Body of pancreas (tissue), 4 donors: Measurements from ENCODE around the gene FAM9B. TPM values are rescaled to one million over a fixed set of nuclear protein-coding genes. Genes with fewer than 3 reads are reported as not detected.

Experiments used
- ATAC-seq: fragments of 150-250 bp; one replicate; pipeline ENCODE4 v1.9.1; 2016
- DNase-seq, 4 donors: peaks; one replicate each; pipeline ENCODE4 v3.0.0-alpha.2; 2019
- H3K27ac ChIP-seq, 4 donors: fragments of 200-600 bp; sonication (generic); 1 replicate in 3 of 4; 2 replicates in 1 of 4; pipeline versions ENCODE4 v1.5.1 to v1.6.1; 2016 to 2019; ENCODE audit warnings: mild to moderate bottlenecking in 1 of 4, mixed read lengths in 1 of 4, moderate library complexity in 1 of 4
- H3K27me3 ChIP-seq, 2 donors: fragments of 200-600 bp; sonication (generic); one replicate each; pipeline ENCODE4 v1.6.0; 2016; ENCODE audit warnings: mild to moderate bottlenecking in 1 of 2
- H3K36me3 ChIP-seq, 2 donors: fragments of 200-600 bp; sonication (generic); replicated peaks in 1 of 2; 2 replicates each; pipeline ENCODE4 v1.5.1; 2016; ENCODE audit warnings: low read depth in 2 of 2; ENCODE audit not compliant: insufficient read depth in 1 of 2
- H3K4me1 ChIP-seq: fragments of 200-600 bp; sonication (generic); one replicate; pipeline ENCODE4 v1.6.0; 2016
- H3K4me3 ChIP-seq, 2 donors: fragments of 200-600 bp; sonication (generic); 1 replicate in 1 of 2; 2 replicates in 1 of 2; pipeline ENCODE4 v1.5.1; 2016 to 2019
- H3K9me3 ChIP-seq, 3 donors: fragments of 200-600 bp; sonication (generic); 1 replicate in 2 of 3; 2 replicates in 1 of 3; pipeline ENCODE4 v1.5.1; 2016
- CTCF ChIP-seq, 7 experiments: fragments of 450-650 bp in 4 of 7; fragments of 200-600 bp in 3 of 7; sonication (generic) in 3 of 7; IDR thresholded peaks; one replicate each; pipeline ENCODE4 v1.5.1; 2016 to 2019; ENCODE audit warnings: antibody characterized with exemption in 7 of 7
- POLR2A ChIP-seq, 3 donors: fragments of 450-650 bp; IDR thresholded peaks; one replicate each; pipeline ENCODE4 v1.6.1; 2016; ENCODE audit warnings: antibody characterized with exemption in 3 of 3, mild to moderate bottlenecking in 2 of 3
- WGBS, 2 donors: methylation state at CpG; one replicate each; pipeline ENCODE4 v1.1.5; 2017; 5-methylcytosine and 5-hydroxymethylcytosine counted together
- intact Hi-C: fragments of 100-400 bp; cut with DNase I; formaldehyde crosslinking; loops from one replicate; pipeline ENCODE4 v1.15.1; 2023
- total RNA-seq, 2 donors: library from RNA; depleted of rRNA; stranded (reverse); fragments of >200 nt; gene quantifications; one replicate each; pipeline ENCODE4 v1.1.0, GENCODE V29; 2016

The FAM9B gene
- total RNA-seq, 2 donors from 2014 or later: not detected

- no peak overlapping the region for H3K4me3 ChIP-seq
- ATAC-seq: no peak
- no peaks in the 10 kb centered on the region for H3K36me3 ChIP-seq
- H3K4me1 ChIP-seq: no peaks in the 10 kb centered on the region
- TF ChIP-seq POLR2A (IDR thresholded peaks at IDR 0.05): no peak
- TF ChIP-seq CTCF (IDR thresholded peaks at IDR 0.05): no peak
- H3K9me3 ChIP-seq: no peaks in the 10 kb centered on the region
- no peak for DNase-seq
- intact Hi-C loops: no loop called here
- H3K27ac ChIP-seq: no peak overlapping the region
- 42 to 52% methylated on average over 3 of the region's 3 CpGs for WGBS, 2 donors
- H3K27me3 ChIP-seq: no peaks in the 10 kb centered on the region
Measured at GRCh38 chrX:9052081-9052480, 18.2 kb upstream of the FAM9B start.

GRCh38 chrX:9050331-9050730, 16.4 kb upstream of the FAM9B start:
- intact Hi-C loops: no loop called here
- TF ChIP-seq POLR2A (IDR thresholded peaks at IDR 0.05) (no peak), CTCF (IDR thresholded peaks at IDR 0.05) (no peak)
- Histone ChIP-seq H3K36me3 (no peaks in the 10 kb centered on the region), H3K4me3 (no peak overlapping the region), H3K27ac (no peak overlapping the region), H3K9me3 (no peaks in the 10 kb centered on the region), H3K27me3 (no peaks in the 10 kb centered on the region), H3K4me1 (no peaks in the 10 kb centered on the region)
- 73 to 78% methylated on average over 3 of the region's 3 CpGs for WGBS, 2 donors
- ATAC-seq (no peak), DNase-seq (no peak)

GRCh38 chrX:9048801-9049200, 14.9 kb upstream of the FAM9B start:
- Histone ChIP-seq H3K27me3 (no peaks in the 10 kb centered on the region), H3K27ac (no peak overlapping the region), H3K4me1 (no peaks in the 10 kb centered on the region), H3K4me3 (no peak overlapping the region), H3K36me3 (no peaks in the 10 kb centered on the region), H3K9me3 (no peaks in the 10 kb centered on the region)
- intact Hi-C loops: no loop called here
- WGBS, 2 donors: 63 to 70% methylated on average over 1 of the region's 1 CpG
- DNase-seq: no peak
- no peak for ATAC-seq
- TF ChIP-seq CTCF (IDR thresholded peaks at IDR 0.05) (no peak), POLR2A (IDR thresholded peaks at IDR 0.05) (no peak)

- intact Hi-C loops: no loop called here
- Histone ChIP-seq H3K27me3 (no peaks in the 10 kb centered on the region), H3K4me3 (no peak overlapping the region), H3K27ac (no peak overlapping the region), H3K36me3 (no peaks in the 10 kb centered on the region), H3K4me1 (no peaks in the 10 kb centered on the region), H3K9me3 (no peaks in the 10 kb centered on the region)
- no peak for DNase-seq
- TF ChIP-seq CTCF (IDR thresholded peaks at IDR 0.05) (no peak), POLR2A (IDR thresholded peaks at IDR 0.05) (no peak)
- ATAC-seq: no peak
- WGBS, 2 donors: 43 to 44% methylated on average over 4 of the region's 4 CpGs
Measured at GRCh38 chrX:9038244-9038643, 4.3 kb upstream of the FAM9B start.

GRCh38 chrX:9037296-9037695, 3.4 kb upstream of the FAM9B start:
- ATAC-seq (no peak), DNase-seq (no peak)
- WGBS, 2 donors: 62 to 71% methylated on average over 4 of the region's 4 CpGs
- intact Hi-C loops: no loop called here
- H3K36me3 ChIP-seq: no peaks in the 10 kb centered on the region
- H3K27ac ChIP-seq: no peak overlapping the region
- H3K9me3 ChIP-seq: no peaks in the 10 kb centered on the region
- H3K4me3 ChIP-seq: no peak overlapping the region
- no peaks in the 10 kb centered on the region for H3K27me3 ChIP-seq
- no peaks in the 10 kb centered on the region for H3K4me1 ChIP-seq
- TF ChIP-seq CTCF (IDR thresholded peaks at IDR 0.05): no peak
- TF ChIP-seq POLR2A (IDR thresholded peaks at IDR 0.05): no peak
